K562 (cell line): ENCODE results near the gene PSMC4. TPM values are rescaled to one million over a fixed set of nuclear protein-coding genes. Genes with fewer than 3 reads are reported as not detected.

ENCODE experiments used
- ATAC-seq: fragments of 200-7000 bp; cut with Tn5 transposase; 3 replicates; pipeline ENCODE4 v1.9.1; 2020; ENCODE audit warnings: moderate library complexity
- Bru-seq: library from RNA; stranded (reverse); fragments of 400-500 nt; gene quantifications from one replicate; lab custom pipeline; 2021; lab: Mats Ljungman, UMichigan
- BruChase-seq, 2 experiments: library from RNA; stranded (reverse); fragments of 400-500 nt; gene quantifications; one replicate each; lab custom pipeline; 2021; lab: Mats Ljungman, UMichigan
- BruUV-seq: library from RNA; stranded (reverse); fragments of 400-500 nt; replicated peaks from 2 replicates; lab custom pipeline; 2021; lab: Mats Ljungman, UMichigan
- CTCF ChIA-PET: fragments of 300-600 bp; formaldehyde crosslinking; extraction: SDS; loops from one replicate; lab custom pipeline; 2021; ENCODE audit warnings: low intra/inter-chr PET ratio; lab: Yijun Ruan, JAX
- POLR2A ChIA-PET: fragments of 300-600, 350-650 bp; sonication (Branson Sonifier 250); formaldehyde crosslinking; extraction: SDS; loops from one replicate; lab custom pipeline; 2021; ENCODE audit warnings: antibody characterized with exemption, inconsistent platforms; lab: Yijun Ruan, JAX
- DNase-seq, 4 experiments: peaks; one replicate each; pipeline versions ENCODE4 v3.0.0 to v3.0.0-alpha.2; 2011 to 2018; ENCODE audit warnings: low spot score in 3 of 4, mixed read lengths in 3 of 4; ENCODE audit errors: extremely low read depth in 1 of 4
- FAIRE-seq: peaks from 2 replicates; lab custom pipeline; 2011; peaks lifted over from hg19 to GRCh38; lab: Jason Lieb, UNC
- H2AFZ ChIP-seq: 2 replicates; pipeline ENCODE4 v1.6.0; 2011; ENCODE audit warnings: low read depth, low read length, control low read depth, inconsistent platforms
- H3K27ac ChIP-seq: fragments of 200-600 bp; 3 replicates; pipeline ENCODE4 v1.8.0; 2011; ENCODE audit warnings: low read depth, mild to moderate bottlenecking, control low read depth, inconsistent platforms, low read length, moderate library complexity, mixed read lengths; ENCODE audit errors: extremely low read depth
- H3K27me3 ChIP-seq, 2 experiments: fragments of 300-600 bp in 1 of 2; 2 replicates in 1 of 2; 3 replicates in 1 of 2; pipeline versions ENCODE4 v1.6.0 to v1.8.0; 2011; ENCODE audit warnings: inconsistent platforms in 2 of 2, low read length in 2 of 2, mild to moderate bottlenecking in 1 of 2, mixed read lengths in 1 of 2, moderate library complexity in 1 of 2; ENCODE audit not compliant: control insufficient read depth in 2 of 2, insufficient read depth in 2 of 2
- H3K36me3 ChIP-seq: fragments of 300-600 bp; 3 replicates; pipeline ENCODE4 v1.8.0; 2011; ENCODE audit warnings: mild to moderate bottlenecking, low read length, inconsistent platforms; ENCODE audit not compliant: control insufficient read depth, insufficient read depth
- H3K4me1 ChIP-seq, 2 experiments: fragments of 200-600 bp in 1 of 2; replicated peaks in 1 of 2; 2 replicates in 1 of 2; 3 replicates in 1 of 2; pipeline versions ENCODE4 v1.5.1 to v1.8.0; 2011; ENCODE audit warnings: inconsistent platforms in 2 of 2, low read length in 2 of 2, mild to moderate bottlenecking in 1 of 2, mixed read lengths in 1 of 2, moderate library complexity in 1 of 2; ENCODE audit not compliant: control insufficient read depth in 2 of 2, insufficient read depth in 2 of 2
- H3K4me2 ChIP-seq: 2 replicates; pipeline ENCODE4 v1.6.1; 2011; ENCODE audit warnings: low read length, control low read depth, inconsistent platforms, mixed read lengths; ENCODE audit not compliant: insufficient read depth
- H3K4me3 ChIP-seq: fragments of 200-600 bp; sonication (generic), shearing (Covaris generic); 2 replicates; pipeline ENCODE4 v1.5.1; 2016; ENCODE audit warnings: control low read depth, inconsistent platforms
- H3K79me2 ChIP-seq: fragments of 200-600 bp; 3 replicates; pipeline ENCODE4 v1.8.0; 2011; ENCODE audit warnings: low read length, inconsistent platforms; ENCODE audit not compliant: control insufficient read depth, insufficient read depth
- H3K9ac ChIP-seq, 2 experiments: 2 replicates each; pipeline versions ENCODE4 v1.6.0 to v1.6.1; 2011; ENCODE audit warnings: low read depth in 2 of 2, low read length in 2 of 2, control low read depth in 1 of 2, inconsistent platforms in 1 of 2, mild to moderate bottlenecking in 1 of 2, mixed read lengths in 1 of 2; ENCODE audit not compliant: insufficient read depth in 1 of 2
- H3K9me1 ChIP-seq: one replicate; pipeline ENCODE4 v1.6.0; 2011; ENCODE audit warnings: inconsistent platforms, mild to moderate bottlenecking, low read length, moderate library complexity; ENCODE audit not compliant: control insufficient read depth, insufficient read depth
- H3K9me3 ChIP-seq: replicated peaks from 2 replicates; pipeline ENCODE4 v1.5.1; 2011; ENCODE audit warnings: low read depth, low read length, inconsistent platforms; ENCODE audit not compliant: control insufficient read depth, insufficient read depth
- H4K20me1 ChIP-seq: replicated peaks from 2 replicates; pipeline ENCODE4 v1.6.1; 2011; ENCODE audit warnings: low read length, inconsistent platforms, mixed read lengths; ENCODE audit not compliant: control insufficient read depth, insufficient read depth
- FIP1L1 ChIP-seq: fragments of 200-400 bp; formaldehyde crosslinking; IDR thresholded peaks from 2 replicates; pipeline ENCODE4 v1.6.1; 2018; ENCODE audit warnings: mild to moderate bottlenecking, low read depth, low read length; ENCODE audit not compliant: poor library complexity, severe bottlenecking
- LEF1 ChIP-seq: fragments of 450-650 bp; IDR thresholded peaks from 2 replicates; pipeline ENCODE4 v1.6.1; 2016; ENCODE audit warnings: mild to moderate bottlenecking
- MEIS2 ChIP-seq: fragments of 450-650 bp; IDR thresholded peaks from 2 replicates; pipeline ENCODE4 v1.6.1; 2014; ENCODE audit warnings: mild to moderate bottlenecking; ENCODE audit not compliant: partially characterized antibody
- NFXL1 ChIP-seq: fragments of 450-650 bp; formaldehyde crosslinking; IDR thresholded peaks from 2 replicates; pipeline ENCODE4 v1.4.0; 2021; ENCODE audit warnings: mild to moderate bottlenecking
- NR3C1 ChIP-seq: sonication (generic); formaldehyde crosslinking; IDR thresholded peaks from 2 replicates; pipeline ENCODE4 v1.8.1; 2022; ENCODE audit warnings: missing genetic modification reagents
- PCBP1 ChIP-seq: fragments of 200-400 bp; formaldehyde crosslinking; IDR thresholded peaks from 2 replicates; pipeline ENCODE4 v1.6.1; 2018; ENCODE audit warnings: mild to moderate bottlenecking, low read depth, low read length; ENCODE audit not compliant: poor library complexity, severe bottlenecking
- ZBTB8A ChIP-seq: fragments of 450-650 bp; IDR thresholded peaks from 2 replicates; pipeline ENCODE4 v1.6.1; 2018; ENCODE audit warnings: mild to moderate bottlenecking, moderate library complexity; ENCODE audit not compliant: partially characterized antibody
- ZNF561 ChIP-seq: fragments of 450-650 bp; formaldehyde crosslinking; conservative IDR thresholded peaks from 2 replicates; pipeline ENCODE4 v1.4.0; 2020; ENCODE audit warnings: mild to moderate bottlenecking, moderate library complexity
- WGBS: fragments of 100-300 bp; shearing (Covaris generic); methylation state at CpG from one replicate; pipeline ENCODE4 v1.1.6; 2016; ENCODE audit warnings: low coverage, mixed read lengths; ENCODE audit not compliant: insufficient coverage; ENCODE audit errors: missing lambda C conversion rate; 5-methylcytosine and 5-hydroxymethylcytosine counted together
- in situ Hi-C: fragments of 300-500 bp; cut with MboI; formaldehyde crosslinking; loops from 4 replicates; pipeline ENCODE4 v1.15.0; 2018; ENCODE audit warnings: inconsistent platforms, mixed read lengths
- intact Hi-C: fragments of 100-400 bp; cut with micrococcal nuclease; formaldehyde crosslinking; loops from 2 replicates; pipeline ENCODE4 v1.14.2; 2022
- long read RNA-seq, 3 experiments: library from polyadenylated mRNA in 2 of 3; library from RNA in 1 of 3; unstranded in 2 of 3; stranded (forward) in 1 of 3; transcript quantifications; one replicate each; pipeline ENCODE4 v2.0.0, GENCODE V29; 2019 to 2022
- polyA minus RNA-seq, 3 experiments: library from RNA; depleted of rRNA, polyadenylated mRNA; stranded (reverse); fragments of >200 nt; gene quantifications; 2 replicates each; pipeline ENCODE4 v1.2.3, GENCODE V29; 2011
- polyA plus RNA-seq, 8 experiments: library from polyadenylated mRNA; depleted of rRNA in 4 of 8; stranded (reverse) in 5 of 8; unstranded in 3 of 8; fragments of >200 nt; fragmentation: Nextera tagmentation in 2 of 8; fragmentation: Illumina TruSeq in 1 of 8; extraction: Ambion mirVana in 2 of 8; extraction: Trizol in 1 of 8; gene quantifications; 2 replicates each; pipeline versions ENCODE4 v1.2.1 to v1.2.3, GENCODE V29; 2011 to 2014; ENCODE audit warnings: inconsistent platforms in 1 of 8, missing spikeins in 1 of 8
- total RNA-seq, 7 experiments: library from RNA; depleted of rRNA in 6 of 7; stranded (reverse); fragments of >200 nt in 6 of 7; fragmentation: Illumina TruSeq in 2 of 7; extraction: Trizol in 2 of 7; gene quantifications; 2 replicates each; pipeline versions ENCODE4 v1.2.1 to v1.2.3, GENCODE V29; 2011 to 2021; ENCODE audit warnings: low replicate concordance in 1 of 7
- TF ChIP-seq, protein P1 (sequence below): fragments of 200-800 bp; sonication (Bioruptor generic); IDR thresholded peaks from 2 replicates; pipeline ENCODE4 v1.6.1; 2016; ENCODE audit warnings: missing genetic modification characterization, missing compliant biosample characterization

Gene PSMC4
- 46.0 and 82.3 TPM in 2 replicates for total RNA-seq (2011; cell fraction: chromatin; rRNA removed; ENCODE audit: low replicate concordance)
- total RNA-seq (2011; cell fraction: nucleolus; rRNA removed) = 49.2 and 65.9 TPM in 2 replicates
- 40.1 and 50.1 TPM in 2 replicates for total RNA-seq (2011; cell fraction: nucleoplasm; rRNA removed)
- total RNA-seq (2014; rRNA removed) = 142 and 187 TPM in 2 replicates
- 104 and 115 TPM in 2 replicates for total RNA-seq (2014; rRNA removed; fragmentation: Illumina TruSeq; extraction: Trizol)
- 139 and 143 TPM in 2 replicates for total RNA-seq (2015; rRNA removed; fragmentation: Illumina TruSeq; extraction: Trizol)
- total RNA-seq (2021) = 146 and 150 TPM in 2 replicates
- 45.9 and 69.6 TPM in 2 replicates for polyA plus RNA-seq (2011; rRNA removed)
- 53.9 and 128 TPM in 2 replicates for polyA plus RNA-seq (2011; cell fraction: cytosol; rRNA removed)
- 93.8 and 118 TPM in 2 replicates for polyA plus RNA-seq (2011; cell fraction: nucleus; rRNA removed)
- polyA plus RNA-seq (2012) = 138 and 171 TPM in 2 replicates
- 171 and 192 TPM in 2 replicates for polyA plus RNA-seq (2014; fragmentation: Illumina TruSeq; extraction: Trizol)
- 100 to 1,000 TPM; 380 to 475 TPM for polyA plus RNA-seq (2014; fragmentation: Nextera tagmentation; extraction: Ambion mirVana)
- 97.0 and 102 TPM in 2 replicates for polyA plus RNA-seq (2014; rRNA removed)
- 26.7 and 28.2 TPM in 2 replicates for polyA minus RNA-seq (2011; rRNA and poly(A)+ RNA removed)
- polyA minus RNA-seq (2011; cell fraction: cytosol; rRNA and poly(A)+ RNA removed) = 57.7 and 66.1 TPM in 2 replicates
- polyA minus RNA-seq (2011; cell fraction: nucleus; rRNA and poly(A)+ RNA removed) = 21.8 and 31.1 TPM in 2 replicates
- Bru-seq, nascent RNA = percentile 82 among the genes with signal in this experiment
- percentile 80 among the genes with signal in this experiment for BruChase-seq, experiment 1, labeled RNA remaining after a 2-hour chase
- percentile 84 among the genes with signal in this experiment for BruChase-seq, experiment 2, labeled RNA remaining after a 6-hour chase
- long read RNA-seq, experiment 1, transcript PSMC4-201 (11 exons, 1,591 nt) = major isoform, 381 of 472 reads
- long read RNA-seq, experiment 1, partial matches to known transcripts = 78 of 472 reads
- long read RNA-seq, experiment 1, other reads (novel, unspliced or antisense) = 11 of 472 reads
- long read RNA-seq, experiment 2, transcript PSMC4-201 (11 exons, 1,591 nt) = major isoform, 152 of 204 reads
- long read RNA-seq, experiment 2, partial matches to known transcripts = 34 of 204 reads
- long read RNA-seq, experiment 2, other reads (novel, unspliced or antisense) = 17 of 204 reads
- long read RNA-seq, experiment 3, transcript PSMC4-201 (11 exons, 1,591 nt) = major isoform, 341 of 379 reads
- long read RNA-seq, experiment 3, partial matches to known transcripts = 21 of 379 reads
- long read RNA-seq, experiment 3, other reads (novel, unspliced or antisense) = 14 of 379 reads

DNA sequence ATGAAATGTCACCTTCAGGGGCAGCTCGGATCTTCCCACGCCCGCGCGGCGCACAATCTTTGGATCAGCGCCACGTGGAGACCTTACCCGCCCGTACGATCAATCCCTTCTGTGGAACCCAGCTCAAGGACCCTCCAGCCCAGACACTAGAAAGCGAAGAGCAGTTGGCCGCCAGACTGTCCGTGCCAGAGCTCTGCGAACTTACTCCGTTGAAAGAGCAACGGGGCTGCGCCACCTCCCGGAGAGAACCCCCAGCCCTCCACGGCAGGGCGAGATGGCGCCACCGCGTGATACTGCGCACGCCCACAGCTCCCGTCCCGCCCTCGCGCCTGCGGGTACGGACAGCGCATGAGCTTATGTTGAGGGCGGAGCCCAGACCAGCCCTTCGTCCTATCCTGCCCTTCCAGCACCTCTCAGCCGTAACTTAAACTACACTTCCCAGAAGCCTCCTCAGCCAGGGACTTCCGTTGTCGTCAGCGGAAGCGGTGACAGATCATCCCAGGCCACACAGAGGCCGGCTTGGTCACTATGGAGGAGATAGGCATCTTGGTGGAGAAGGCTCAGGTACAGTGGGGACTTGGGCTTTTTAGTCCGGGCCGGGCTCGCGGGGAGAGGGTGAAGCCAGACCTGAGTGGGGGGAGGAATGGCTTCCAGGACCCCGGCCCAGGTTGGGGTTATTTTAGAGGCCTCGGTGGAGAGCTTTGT is at the start of gene PSMC4:
Gene PSMC4 (plus strand): TSS at position 491 of the 705 bp plus-strand sequence. CDS start 38 bp downstream, at position 529.
- H3K27ac ChIP-seq = peak within 1 kb of the TSS; percentile 90
- peak within 1 kb of the TSS; percentile 84 for H3K4me3 ChIP-seq
- no peaks in the 10 kb centered on the region for H4K20me1 ChIP-seq
- ATAC-seq (peak; percentile 99), DNase-seq (peak; percentile 95 to 99 (median 96)), FAIRE-seq (peak; percentile 99)
- no peaks in the 10 kb centered on the region for H3K9me3 ChIP-seq
- H3K79me2 ChIP-seq = peaks cover 38% of the 10 kb centered on the region
- H3K9me1 ChIP-seq = no peaks in the 10 kb centered on the region
- H3K36me3 ChIP-seq = peaks cover 38% of the 10 kb centered on the region
- H3K4me1 ChIP-seq = peaks cover 15 to 23% of the 10 kb centered on the region in 2 experiments
- no peaks in the 10 kb centered on the region for H3K27me3 ChIP-seq
- intact Hi-C loops = no loop called here
- in situ Hi-C loops = no loop called here
- H3K9ac ChIP-seq = peak within 1 kb of the TSS; percentile 94 to 97
- peak within 1 kb of the TSS; percentile 86 for H2AFZ ChIP-seq
- POLR2A ChIA-PET = interaction anchor here (0.6 to 2.5 kb wide), 17 partner anchors 9 to 1183 kb away, joined by 3 to 23 read pairs (median 4); partner anchors contain the start of genes FCGBP, RPS16, SNRPA and ZNF546
- peak within 1 kb of the TSS; percentile 95 for H3K4me2 ChIP-seq
- CTCF ChIA-PET = no interaction called here
- no TSS peak for BruUV-seq
- WGBS = under 1% methylated on average over 43 of the region's 47 CpGs
- no peak for TF ChIP-seq ZBTB8A
- TF ChIP-seq NFXL1 (CRISPR knock-in tag) = no peak
- TF ChIP-seq PCBP1 = no peak
- peak; percentile 82 for TF ChIP-seq FIP1L1
- TF ChIP-seq LEF1 = no peak
- no peak for TF ChIP-seq ZNF561 (CRISPR knock-in tag)
- TF ChIP-seq, protein P1, sequence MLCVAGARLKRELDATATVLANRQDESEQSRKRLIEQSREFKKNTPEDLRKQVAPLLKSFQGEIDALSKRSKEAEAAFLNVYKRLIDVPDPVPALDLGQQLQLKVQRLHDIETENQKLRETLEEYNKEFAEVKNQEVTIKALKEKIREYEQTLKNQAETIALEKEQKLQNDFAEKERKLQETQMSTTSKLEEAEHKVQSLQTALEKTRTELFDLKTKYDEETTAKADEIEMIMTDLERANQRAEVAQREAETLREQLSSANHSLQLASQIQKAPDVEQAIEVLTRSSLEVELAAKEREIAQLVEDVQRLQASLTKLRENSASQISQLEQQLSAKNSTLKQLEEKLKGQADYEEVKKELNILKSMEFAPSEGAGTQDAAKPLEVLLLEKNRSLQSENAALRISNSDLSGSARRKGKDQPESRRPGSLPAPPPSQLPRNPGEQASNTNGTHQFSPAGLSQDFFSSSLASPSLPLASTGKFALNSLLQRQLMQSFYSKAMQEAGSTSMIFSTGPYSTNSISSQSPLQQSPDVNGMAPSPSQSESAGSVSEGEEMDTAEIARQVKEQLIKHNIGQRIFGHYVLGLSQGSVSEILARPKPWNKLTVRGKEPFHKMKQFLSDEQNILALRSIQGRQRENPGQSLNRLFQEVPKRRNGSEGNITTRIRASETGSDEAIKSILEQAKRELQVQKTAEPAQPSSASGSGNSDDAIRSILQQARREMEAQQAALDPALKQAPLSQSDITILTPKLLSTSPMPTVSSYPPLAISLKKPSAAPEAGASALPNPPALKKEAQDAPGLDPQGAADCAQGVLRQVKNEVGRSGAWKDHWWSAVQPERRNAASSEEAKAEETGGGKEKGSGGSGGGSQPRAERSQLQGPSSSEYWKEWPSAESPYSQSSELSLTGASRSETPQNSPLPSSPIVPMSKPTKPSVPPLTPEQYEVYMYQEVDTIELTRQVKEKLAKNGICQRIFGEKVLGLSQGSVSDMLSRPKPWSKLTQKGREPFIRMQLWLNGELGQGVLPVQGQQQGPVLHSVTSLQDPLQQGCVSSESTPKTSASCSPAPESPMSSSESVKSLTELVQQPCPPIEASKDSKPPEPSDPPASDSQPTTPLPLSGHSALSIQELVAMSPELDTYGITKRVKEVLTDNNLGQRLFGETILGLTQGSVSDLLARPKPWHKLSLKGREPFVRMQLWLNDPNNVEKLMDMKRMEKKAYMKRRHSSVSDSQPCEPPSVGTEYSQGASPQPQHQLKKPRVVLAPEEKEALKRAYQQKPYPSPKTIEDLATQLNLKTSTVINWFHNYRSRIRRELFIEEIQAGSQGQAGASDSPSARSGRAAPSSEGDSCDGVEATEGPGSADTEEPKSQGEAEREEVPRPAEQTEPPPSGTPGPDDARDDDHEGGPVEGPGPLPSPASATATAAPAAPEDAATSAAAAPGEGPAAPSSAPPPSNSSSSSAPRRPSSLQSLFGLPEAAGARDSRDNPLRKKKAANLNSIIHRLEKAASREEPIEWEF (CRISPR knock-in tag) = no peak
- peak; percentile 77 for TF ChIP-seq MEIS2
- TF ChIP-seq NR3C1 (CRISPR knock-in tag) = no peak
